SU-DHL-6 (cell line): ENCODE measurements around the gene CERS1.

Experiments
- H2AFZ ChIP-seq: fragments of 200-600 bp; sonication (generic); 2 replicates; pipeline ENCODE4 v1.6.1; 2014; ENCODE audit warnings: low read depth, mild to moderate bottlenecking, moderate library complexity, mixed read lengths, antibody characterized with exemption, low read length; ENCODE audit not compliant: severe bottlenecking
- H3F3A ChIP-seq: fragments of 200-600 bp; shearing (Covaris generic); 2 replicates; pipeline ENCODE4 v1.6.0; 2016; ENCODE audit warnings: antibody characterized with exemption, mild to moderate bottlenecking; ENCODE audit not compliant: insufficient read depth
- H3K27ac ChIP-seq: fragments of 200-600 bp; sonication (generic); 2 replicates; pipeline ENCODE4 v1.5.1; 2016; ENCODE audit warnings: low read depth, mild to moderate bottlenecking, low read length, moderate library complexity, mixed read lengths
- H3K27me3 ChIP-seq: fragments of 200-600 bp; sonication (generic), shearing (Covaris generic); 2 replicates; pipeline ENCODE4 v1.6.0; 2014; ENCODE audit warnings: mild to moderate bottlenecking, low read length
- H3K36me3 ChIP-seq: fragments of 200-600 bp; sonication (generic); 2 replicates; pipeline ENCODE4 v1.6.1; 2014; ENCODE audit warnings: mild to moderate bottlenecking, low read length, mixed read lengths
- H3K4me2 ChIP-seq: fragments of 300-600, 200-600 bp; shearing (Covaris generic), sonication (generic); 2 replicates; pipeline ENCODE4 v1.6.0; 2014; ENCODE audit warnings: low read length, low read depth, mild to moderate bottlenecking; ENCODE audit not compliant: poor library complexity, severe bottlenecking
- H3K4me3 ChIP-seq: fragments of 200-600 bp; sonication (generic); 2 replicates; pipeline ENCODE4 v1.5.1; 2014; ENCODE audit warnings: antibody characterized with exemption, low read length, mild to moderate bottlenecking, mixed read lengths; ENCODE audit not compliant: insufficient read depth, poor library complexity, severe bottlenecking
- H3K79me2 ChIP-seq: fragments of 200-600 bp; sonication (generic); 2 replicates; pipeline ENCODE4 v1.6.1; 2014; ENCODE audit warnings: mild to moderate bottlenecking, low read length, moderate library complexity; ENCODE audit not compliant: insufficient read depth
- H3K9ac ChIP-seq: fragments of 200-600 bp; sonication (generic); 2 replicates; pipeline ENCODE4 v1.7.0; 2014; ENCODE audit warnings: mild to moderate bottlenecking, low read length
- H3K9me2 ChIP-seq: fragments of 200-600 bp; sonication (generic); replicated peaks from 2 replicates; pipeline ENCODE4 v1.6.1; 2014; ENCODE audit warnings: low read length; ENCODE audit not compliant: insufficient read depth
- H3K9me3 ChIP-seq: fragments of 200-600 bp; sonication (generic); 2 replicates; pipeline ENCODE4 v1.6.1; 2014; ENCODE audit warnings: low read length, mixed read lengths; ENCODE audit not compliant: insufficient read depth
- H4K20me1 ChIP-seq: fragments of 200-600 bp; sonication (generic); 2 replicates; pipeline ENCODE4 v1.6.1; 2014; ENCODE audit warnings: low read depth, mild to moderate bottlenecking, antibody characterized with exemption, low read length, moderate library complexity, mixed read lengths
- EZH2phosphoT487 ChIP-seq: fragments of 200-600 bp; sonication (generic), shearing (Covaris generic); conservative IDR thresholded peaks from 2 replicates; pipeline ENCODE4 v1.6.1; 2018; ENCODE audit warnings: mild to moderate bottlenecking, antibody characterized with exemption, low read length, moderate library complexity, mixed read lengths
- TF ChIP-seq, protein P1 (sequence below): fragments of 200-600 bp; sonication (generic); IDR thresholded peaks from one replicate; pipeline ENCODE4 v1.5.1; 2017; ENCODE audit warnings: antibody characterized with exemption, mild to moderate bottlenecking, low read length, moderate library complexity; ENCODE audit not compliant: insufficient read depth, poor library complexity, severe bottlenecking

The CERS1 gene

DNA sequence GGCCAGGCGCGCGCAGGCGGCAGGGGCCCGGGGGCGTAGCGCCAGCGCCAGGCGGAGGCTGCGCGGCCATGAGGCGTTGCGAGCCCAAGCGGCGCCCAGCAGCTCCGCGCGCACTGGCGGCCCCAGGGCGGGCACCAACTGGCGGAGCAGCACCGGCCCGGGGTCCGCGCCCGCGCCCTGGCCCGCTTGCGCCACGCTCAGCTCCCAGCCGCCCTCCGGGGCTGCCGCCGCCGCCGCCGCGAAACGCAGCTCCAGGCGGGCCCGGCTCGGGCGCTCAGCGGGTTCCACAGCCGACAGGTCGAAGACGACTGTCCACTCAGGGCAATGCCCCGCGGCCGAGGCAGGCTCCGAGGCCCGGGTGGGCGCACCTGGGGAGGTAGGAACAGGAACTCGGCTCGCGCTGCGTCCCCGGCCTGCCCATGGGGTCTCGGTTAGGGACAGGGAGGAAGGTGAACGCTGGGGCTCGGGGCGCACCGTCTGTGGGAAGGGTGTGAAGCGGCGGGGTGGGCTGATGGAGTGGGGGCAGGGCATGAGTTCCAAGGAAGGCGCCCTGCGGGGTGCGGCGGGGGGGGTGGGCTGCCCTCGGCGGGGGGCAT is 26.8 kb downstream of the CERS1 start:
- TF ChIP-seq, protein P1, sequence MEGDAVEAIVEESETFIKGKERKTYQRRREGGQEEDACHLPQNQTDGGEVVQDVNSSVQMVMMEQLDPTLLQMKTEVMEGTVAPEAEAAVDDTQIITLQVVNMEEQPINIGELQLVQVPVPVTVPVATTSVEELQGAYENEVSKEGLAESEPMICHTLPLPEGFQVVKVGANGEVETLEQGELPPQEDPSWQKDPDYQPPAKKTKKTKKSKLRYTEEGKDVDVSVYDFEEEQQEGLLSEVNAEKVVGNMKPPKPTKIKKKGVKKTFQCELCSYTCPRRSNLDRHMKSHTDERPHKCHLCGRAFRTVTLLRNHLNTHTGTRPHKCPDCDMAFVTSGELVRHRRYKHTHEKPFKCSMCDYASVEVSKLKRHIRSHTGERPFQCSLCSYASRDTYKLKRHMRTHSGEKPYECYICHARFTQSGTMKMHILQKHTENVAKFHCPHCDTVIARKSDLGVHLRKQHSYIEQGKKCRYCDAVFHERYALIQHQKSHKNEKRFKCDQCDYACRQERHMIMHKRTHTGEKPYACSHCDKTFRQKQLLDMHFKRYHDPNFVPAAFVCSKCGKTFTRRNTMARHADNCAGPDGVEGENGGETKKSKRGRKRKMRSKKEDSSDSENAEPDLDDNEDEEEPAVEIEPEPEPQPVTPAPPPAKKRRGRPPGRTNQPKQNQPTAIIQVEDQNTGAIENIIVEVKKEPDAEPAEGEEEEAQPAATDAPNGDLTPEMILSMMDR = no peak
- no peak for TF ChIP-seq EZH2phosphoT487
- H3K4me3 ChIP-seq = no peak overlapping the region
- H3K4me2 ChIP-seq = no peak overlapping the region
- H3K27me3 ChIP-seq = no peaks in the 10 kb centered on the region
- H3K79me2 ChIP-seq = no peaks in the 10 kb centered on the region
- no peaks in the 10 kb centered on the region for H3K9me2 ChIP-seq
- H4K20me1 ChIP-seq = no peaks in the 10 kb centered on the region
- H3K36me3 ChIP-seq = peaks cover 4% of the 10 kb centered on the region; the same call in 1 of the 2 replicates
- H3K9ac ChIP-seq = no peak overlapping the region
- H3K27ac ChIP-seq = no peak overlapping the region
- no peaks in the 10 kb centered on the region for H3F3A ChIP-seq
- H2AFZ ChIP-seq = no peak overlapping the region
- no peaks in the 10 kb centered on the region for H3K9me3 ChIP-seq

DNA sequence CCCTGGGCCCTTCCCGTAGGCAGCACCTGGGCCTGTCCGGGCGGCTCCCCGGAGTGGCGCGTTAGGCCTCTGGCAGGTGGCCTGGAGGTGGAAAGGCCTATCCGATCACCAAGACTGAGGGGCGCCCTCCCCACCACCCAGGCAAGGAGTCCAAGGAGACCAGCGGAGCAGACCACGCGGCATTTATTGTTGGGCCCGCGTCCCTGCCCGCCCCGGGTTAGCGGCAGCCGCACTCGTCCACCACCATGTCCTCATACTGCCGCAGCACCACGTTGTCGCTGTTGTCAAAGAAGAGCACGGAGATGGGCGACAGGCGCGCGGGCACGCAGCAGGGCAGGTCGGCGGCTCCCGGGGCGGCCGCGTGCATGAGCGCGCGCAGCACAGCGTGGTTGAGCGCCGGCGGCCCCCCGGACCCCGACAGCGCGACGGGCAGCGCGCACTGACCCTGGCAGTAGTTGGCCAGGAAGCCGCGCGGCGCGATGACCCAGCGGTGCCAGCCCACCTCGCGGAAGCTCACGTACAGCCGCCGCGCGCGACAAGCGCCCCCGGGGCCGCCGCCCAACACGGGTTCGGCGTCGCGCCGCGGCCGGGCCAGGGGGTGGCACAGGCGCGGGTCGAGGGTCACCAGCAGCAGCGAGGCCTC is 27.5 kb downstream of the CERS1 start:
- Histone ChIP-seq H3K9me3 (no peaks in the 10 kb centered on the region), H3K79me2 (no peaks in the 10 kb centered on the region), H3K27me3 (no peaks in the 10 kb centered on the region), H3K9ac (no peak overlapping the region), H3F3A (no peaks in the 10 kb centered on the region), H3K4me2 (no peak overlapping the region), H3K9me2 (no peaks in the 10 kb centered on the region), H3K27ac (no peak overlapping the region), H3K4me3 (no peak overlapping the region), H2AFZ (no peak overlapping the region), H4K20me1 (no peaks in the 10 kb centered on the region), H3K36me3 (peaks cover 4% of the 10 kb centered on the region; the same call in 1 of the 2 replicates)
- TF ChIP-seq EZH2phosphoT487 = no peak
- TF ChIP-seq, protein P1 = no peak

DNA sequence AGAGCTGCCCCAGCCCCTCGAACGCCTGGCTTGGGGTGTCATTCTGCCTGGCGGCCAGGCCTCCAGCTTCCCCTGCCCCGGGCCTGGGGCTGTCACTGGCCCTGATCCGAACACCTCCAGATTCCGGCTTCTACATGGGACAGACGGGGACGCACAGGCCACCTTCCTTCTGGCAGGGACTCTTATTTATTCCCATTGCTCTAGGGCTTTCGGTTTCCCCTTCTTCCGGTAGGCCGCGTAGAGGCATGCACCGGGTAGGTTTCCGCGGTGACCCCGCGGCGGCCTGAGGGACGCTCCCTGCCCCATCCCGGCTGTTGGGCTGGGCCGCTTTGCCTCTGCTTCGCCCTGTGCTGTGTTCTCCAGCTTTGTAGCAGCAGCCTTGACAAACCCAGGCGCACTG is 28.2 kb downstream of the CERS1 start:
- TF ChIP-seq, protein P1 = no peak
- no peak overlapping the region for H3K4me3 ChIP-seq
- H3K79me2 ChIP-seq = no peaks in the 10 kb centered on the region
- no peaks in the 10 kb centered on the region for H3K9me3 ChIP-seq
- H3K36me3 ChIP-seq = peaks cover 4% of the 10 kb centered on the region; the same call in 1 of the 2 replicates
- no peaks in the 10 kb centered on the region for H3F3A ChIP-seq
- H2AFZ ChIP-seq = no peak overlapping the region
- H4K20me1 ChIP-seq = no peaks in the 10 kb centered on the region
- no peak overlapping the region for H3K4me2 ChIP-seq
- H3K9me2 ChIP-seq = no peaks in the 10 kb centered on the region
- no peaks in the 10 kb centered on the region for H3K27me3 ChIP-seq
- no peak overlapping the region for H3K27ac ChIP-seq
- no peak overlapping the region for H3K9ac ChIP-seq
